Measurements from ENCODE around the gene TFDP2. TPM values are rescaled to one million over a fixed set of nuclear protein-coding genes. Genes with fewer than 3 reads are reported as not detected.
A peak's percentile ranks its signal among the peaks of the same experiment; 100 is the strongest.

Gene TFDP2
- total RNA-seq, 1 experiment from 2014 or later, result 48.2 TPM

GRCh38 chr3:142031575-142031974, 117.8 kb downstream of the TFDP2 start:
- Mint-ChIP-seq H3K27me3 (ENCODE audit: low read depth) (no peaks in the 10 kb centered on the region), H3K4me1 (peaks cover 17% of the 10 kb centered on the region), H3K27ac (no peak overlapping the region), H3K9me3 (0 out of 2 replicates have a peak, but pooled peaks cover 6% of the 10 kb centered on the region), H3K36me3 (no peaks in the 10 kb centered on the region), H3K4me3 (no peak overlapping the region)
- CTCF ChIA-PET, result no interaction called here
- TF ChIP-seq E2F5 (CRISPR knock-in tag; IDR thresholded peaks at IDR 0.05) (no peak), HMGA2 (CRISPR knock-in tag; IDR thresholded peaks at IDR 0.05) (no peak), ZMAT4 (CRISPR knock-in tag; IDR thresholded peaks at IDR 0.05) (no peak), ELF4 (CRISPR knock-in tag; IDR thresholded peaks at IDR 0.05; ENCODE audit: low read depth) (no peak), TEAD4 (CRISPR knock-in tag; IDR thresholded peaks at IDR 0.05) (no peak)
- ATAC-seq (no peak), DNase-seq (ENCODE audit: low spot score) (no peak)
- POLR2A ChIA-PET, result no interaction called here

- DNase-seq (ENCODE audit: low spot score) (no peak), ATAC-seq (no peak)
- H3K27ac Mint-ChIP-seq, result peak overlapping the region; percentile 73
- ChIA-PET POLR2A (no interaction called here), CTCF (no interaction called here)
- H3K4me1 Mint-ChIP-seq, result peaks cover 21% of the 10 kb centered on the region
- H3K27me3 Mint-ChIP-seq (ENCODE audit: low read depth), result no peaks in the 10 kb centered on the region
- H3K9me3 Mint-ChIP-seq, result 0 out of 2 replicates have a peak, but pooled peaks cover 6% of the 10 kb centered on the region
- TF ChIP-seq ZNF138 (CRISPR knock-in tag; conservative IDR thresholded peaks at IDR 0.05) (no peak), NFE2L1 (CRISPR knock-in tag; IDR thresholded peaks at IDR 0.05) (no peak), ZNF317 (CRISPR knock-in tag; IDR thresholded peaks at IDR 0.05; ENCODE audit: borderline replicate concordance, low read depth) (no peak), HMGA2 (CRISPR knock-in tag; IDR thresholded peaks at IDR 0.05) (no peak), NFATC4 (CRISPR knock-in tag; IDR thresholded peaks at IDR 0.05) (no peak), JAZF1 (CRISPR knock-in tag; IDR thresholded peaks at IDR 0.05) (no peak), FOXK1 (CRISPR knock-in tag; IDR thresholded peaks at IDR 0.05) (no peak), FOXP4 (CRISPR knock-in tag; IDR thresholded peaks at IDR 0.05) (no peak), CTCF (IDR thresholded peaks at IDR 0.05) (no peak), FOXP1 (CRISPR knock-in tag; IDR thresholded peaks at IDR 0.05; ENCODE audit: borderline replicate concordance) (no peak), ZNF512 (CRISPR knock-in tag; IDR thresholded peaks at IDR 0.05; ENCODE audit: borderline replicate concordance) (no peak), TP53 (CRISPR knock-in tag; IDR thresholded peaks at IDR 0.05) (no peak), ZNF219 (CRISPR knock-in tag; IDR thresholded peaks at IDR 0.05; ENCODE audit: borderline replicate concordance) (no peak), CREM (CRISPR knock-in tag; IDR thresholded peaks at IDR 0.05) (no peak)
- no peaks in the 10 kb centered on the region; the same call in 1 of the 2 replicates for H3K36me3 Mint-ChIP-seq
- H3K4me3 Mint-ChIP-seq, result no peak overlapping the region
These were observed 119.6 kb downstream of the TFDP2 start for GRCh38 chr3:142029791-142030190.

All from WTC11 (cell line).